Left ventricle myocardium inferior (tissue), 1 donor: ENCODE results near the gene CHST3. TPM values are rescaled to one million over a fixed set of nuclear protein-coding genes. Genes with fewer than 3 reads are reported as not detected.
A peak's percentile ranks its signal among the peaks of the same experiment; 100 is the strongest.

ENCODE experiments used
- DNase-seq: peaks from one replicate; pipeline ENCODE4 v3.0.0-alpha.2; 2020
- H3K27ac ChIP-seq: fragments of 200-600 bp; replicated peaks from 2 replicates; pipeline ENCODE4 v1.8.0; 2021
- H3K27me3 ChIP-seq: fragments of 200-600 bp; 2 replicates; pipeline ENCODE4 v1.8.0; 2021; ENCODE audit warnings: low read depth
- H3K36me3 ChIP-seq: fragments of 200-600 bp; 2 replicates; pipeline ENCODE4 v1.8.0; 2021
- H3K4me1 ChIP-seq: fragments of 200-600 bp; 2 replicates; pipeline ENCODE4 v1.8.0; 2021
- H3K4me3 ChIP-seq: fragments of 200-600 bp; 2 replicates; pipeline ENCODE4 v1.8.0; 2021; ENCODE audit warnings: mild to moderate bottlenecking, moderate library complexity
- H3K9me3 ChIP-seq: fragments of 200-600 bp; replicated peaks from 2 replicates; pipeline ENCODE4 v1.8.0; 2021
- intact Hi-C: fragments of 100-400 bp; cut with micrococcal nuclease; formaldehyde crosslinking; loops from one replicate; pipeline ENCODE4 v1.11.0; 2022
- total RNA-seq: library from RNA; stranded (reverse); fragmentation: NEBNext Ultra II Directional; extraction: Animal tissue kit (Norgen Biotek cat#: 25700); gene quantifications from one replicate; pipeline ENCODE4 v1.2.1, GENCODE V29; 2021
- TF ChIP-seq, protein P1 (sequence below): fragments of 200-600 bp; IDR thresholded peaks from 2 replicates; pipeline ENCODE4 v1.8.0; 2021; ENCODE audit warnings: antibody characterized with exemption, mild to moderate bottlenecking, borderline replicate concordance
- donor health status: DM: no; HTN: yes; CAD: no; lungs with severe emphysema.

Gene CHST3
- total RNA-seq, 1 donor from 2014 or later: 18.0 TPM

DNA sequence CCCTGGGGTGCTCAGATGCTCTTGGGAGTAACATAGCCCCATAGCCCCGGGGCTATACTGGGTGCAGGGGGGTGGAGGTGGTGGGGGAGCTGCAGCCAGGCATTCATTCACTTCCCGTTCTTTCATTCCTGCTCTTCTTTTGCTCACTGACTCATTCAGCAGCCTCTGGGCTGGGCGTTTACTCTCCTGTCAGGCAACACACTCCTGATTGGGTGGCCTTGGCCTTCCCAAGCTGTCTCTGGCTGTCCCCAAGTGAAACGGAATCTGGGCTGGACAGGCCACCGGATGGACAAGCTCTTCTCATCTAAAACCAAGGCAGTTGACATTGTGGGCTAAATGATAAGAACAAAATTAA is 34.6 kb downstream of the CHST3 start:
- Histone ChIP-seq H3K4me3 (peak overlapping the region; percentile 29), H3K27me3 (no peaks in the 10 kb centered on the region), H3K4me1 (peaks cover 78% of the 10 kb centered on the region), H3K36me3 (no peaks in the 10 kb centered on the region), H3K27ac (peak overlapping the region; percentile 89), H3K9me3 (no peaks in the 10 kb centered on the region)
- TF ChIP-seq, protein P1, sequence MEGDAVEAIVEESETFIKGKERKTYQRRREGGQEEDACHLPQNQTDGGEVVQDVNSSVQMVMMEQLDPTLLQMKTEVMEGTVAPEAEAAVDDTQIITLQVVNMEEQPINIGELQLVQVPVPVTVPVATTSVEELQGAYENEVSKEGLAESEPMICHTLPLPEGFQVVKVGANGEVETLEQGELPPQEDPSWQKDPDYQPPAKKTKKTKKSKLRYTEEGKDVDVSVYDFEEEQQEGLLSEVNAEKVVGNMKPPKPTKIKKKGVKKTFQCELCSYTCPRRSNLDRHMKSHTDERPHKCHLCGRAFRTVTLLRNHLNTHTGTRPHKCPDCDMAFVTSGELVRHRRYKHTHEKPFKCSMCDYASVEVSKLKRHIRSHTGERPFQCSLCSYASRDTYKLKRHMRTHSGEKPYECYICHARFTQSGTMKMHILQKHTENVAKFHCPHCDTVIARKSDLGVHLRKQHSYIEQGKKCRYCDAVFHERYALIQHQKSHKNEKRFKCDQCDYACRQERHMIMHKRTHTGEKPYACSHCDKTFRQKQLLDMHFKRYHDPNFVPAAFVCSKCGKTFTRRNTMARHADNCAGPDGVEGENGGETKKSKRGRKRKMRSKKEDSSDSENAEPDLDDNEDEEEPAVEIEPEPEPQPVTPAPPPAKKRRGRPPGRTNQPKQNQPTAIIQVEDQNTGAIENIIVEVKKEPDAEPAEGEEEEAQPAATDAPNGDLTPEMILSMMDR: no peak
- peak; percentile 66 for DNase-seq
- intact Hi-C loops: no loop called here

DNA sequence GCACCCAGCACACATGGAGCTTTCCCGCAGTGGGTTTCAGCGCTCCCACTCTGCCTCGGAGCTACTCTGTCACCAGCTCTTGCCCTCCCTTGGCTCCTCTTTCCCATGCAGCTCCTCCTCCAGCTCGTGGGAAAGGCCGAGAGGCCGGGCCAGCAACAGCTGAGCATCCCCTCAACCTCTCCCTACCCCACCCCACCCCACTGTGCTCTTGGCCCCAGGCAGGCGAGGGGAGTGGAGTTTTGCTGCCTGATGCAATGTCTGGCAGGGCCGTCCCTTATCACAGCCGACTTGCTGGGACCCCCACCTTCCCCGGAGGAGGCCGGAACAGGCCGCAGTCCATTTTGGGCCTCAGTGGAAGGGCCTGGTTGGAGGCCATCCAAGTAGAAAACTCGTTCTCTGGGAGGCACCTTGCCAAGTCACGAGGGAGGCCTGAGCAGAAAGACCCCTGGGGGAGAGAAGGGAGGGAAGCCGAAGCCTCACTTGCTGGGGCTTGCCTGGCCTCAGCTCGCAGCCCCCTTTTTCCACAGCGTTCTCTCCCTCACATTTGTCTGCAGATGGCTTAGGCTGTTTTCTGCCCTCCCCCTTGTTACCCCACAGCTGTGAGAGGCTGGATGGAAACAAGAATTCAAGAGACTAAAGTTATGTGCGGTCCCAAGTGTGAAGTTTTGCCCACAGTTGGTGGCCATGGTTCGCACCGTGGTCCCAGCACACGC is 35.3 kb downstream of the CHST3 start:
- Histone ChIP-seq H3K36me3 (no peaks in the 10 kb centered on the region), H3K27ac (peak overlapping the region; percentile 89), H3K4me1 (peaks cover 78% of the 10 kb centered on the region), H3K27me3 (no peaks in the 10 kb centered on the region), H3K4me3 (peak overlapping the region; percentile 29), H3K9me3 (no peaks in the 10 kb centered on the region)
- DNase-seq: peak; percentile 85
- TF ChIP-seq, protein P1: no peak
- intact Hi-C loops: loop anchor here (5.0 kb wide), 1 partner anchor 32 kb away; no protein-coding TSS in a partner anchor

DNA sequence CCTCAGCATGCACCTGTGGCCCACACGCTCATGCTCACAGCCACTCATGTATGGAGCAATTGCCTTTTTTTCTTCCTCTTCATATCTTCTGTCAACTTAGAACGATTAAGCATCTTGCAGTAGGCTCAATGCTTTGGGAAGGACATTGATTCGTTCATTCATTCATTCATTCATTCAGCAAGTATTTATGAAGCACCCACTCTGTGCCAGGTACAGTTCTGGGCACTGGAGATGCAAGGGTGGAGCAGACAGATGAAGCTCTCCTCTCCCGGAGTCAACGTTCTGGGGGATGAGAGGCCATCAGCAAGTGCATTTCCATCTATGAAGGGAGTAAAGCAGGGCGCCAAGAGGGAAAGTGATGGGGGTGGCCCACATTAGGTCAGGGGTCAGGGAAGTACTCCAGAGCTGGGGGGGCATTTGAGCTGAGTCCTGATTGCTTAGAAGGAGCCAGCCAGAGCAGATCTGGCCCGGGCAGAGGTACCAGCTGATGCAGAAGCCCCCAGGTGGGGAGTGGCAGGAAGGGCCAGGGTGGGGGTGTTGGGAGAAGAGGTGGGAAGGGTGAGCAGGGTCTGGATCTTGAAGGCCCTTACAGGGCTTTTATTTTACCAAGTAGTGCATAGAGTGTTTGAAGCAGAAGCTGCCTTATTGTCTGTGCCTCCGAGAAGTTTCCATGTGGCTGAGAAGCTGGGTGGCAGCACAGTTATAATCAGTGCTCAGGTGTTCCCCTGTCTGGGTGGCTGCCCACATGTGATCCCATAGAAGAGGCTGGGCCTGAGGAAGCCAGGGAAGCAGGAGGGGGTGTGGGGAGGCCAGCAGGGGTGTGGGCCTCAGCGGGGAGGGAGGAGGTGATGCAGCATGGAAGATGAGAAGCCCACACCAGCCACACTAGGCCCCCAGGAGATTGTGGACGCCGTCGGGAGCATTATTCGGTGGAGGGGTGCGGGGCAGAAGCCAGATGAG is 36.2 kb downstream of the CHST3 start:
- H3K36me3 ChIP-seq: no peaks in the 10 kb centered on the region
- peak overlapping the region; percentile 89 for H3K27ac ChIP-seq
- TF ChIP-seq, protein P1: no peak
- peak overlapping the region; percentile 29 for H3K4me3 ChIP-seq
- intact Hi-C loops: loop anchor here (5.0 kb wide), 1 partner anchor 33 kb away; no protein-coding TSS in a partner anchor
- DNase-seq: no peak
- no peaks in the 10 kb centered on the region for H3K9me3 ChIP-seq
- peaks cover 74% of the 10 kb centered on the region for H3K4me1 ChIP-seq
- no peaks in the 10 kb centered on the region for H3K27me3 ChIP-seq

DNA sequence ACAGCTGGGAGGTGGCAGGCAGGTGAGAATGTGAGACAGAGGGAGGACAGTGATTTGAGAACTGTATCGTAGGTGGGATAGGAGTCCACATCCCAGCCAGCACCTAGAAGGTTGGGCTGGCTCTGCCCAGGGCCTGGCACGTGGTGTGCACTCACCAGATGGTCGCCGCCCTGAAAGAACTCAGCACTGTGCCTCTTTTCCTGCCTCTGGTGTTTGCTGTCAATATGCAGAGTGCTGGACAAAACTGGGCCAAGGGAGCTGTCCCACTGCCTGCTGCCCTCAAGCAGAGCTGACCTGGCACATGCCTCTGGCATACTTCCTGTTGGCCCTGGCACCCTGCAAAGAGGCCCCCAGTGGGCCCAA is 36.8 kb downstream of the CHST3 start:
- TF ChIP-seq, protein P1: no peak
- intact Hi-C loops: loop anchor here (5.0 kb wide), 1 partner anchor 34 kb away; no protein-coding TSS in a partner anchor
- peak overlapping the region; percentile 89 for H3K27ac ChIP-seq
- H3K36me3 ChIP-seq: peaks cover 5% of the 10 kb centered on the region
- H3K9me3 ChIP-seq: no peaks in the 10 kb centered on the region
- no peaks in the 10 kb centered on the region for H3K27me3 ChIP-seq
- peaks cover 68% of the 10 kb centered on the region for H3K4me1 ChIP-seq
- H3K4me3 ChIP-seq: no peak overlapping the region
- DNase-seq: no peak
